Measurements from ENCODE around the gene NELL2. TPM values are rescaled to one million over a fixed set of nuclear protein-coding genes. Genes with fewer than 3 reads are reported as not detected.
"Not testable (repeated sequence)": the region's sequence is repeated elsewhere in the genome, so short reads cannot be mapped to it uniquely, and the experiment has no call there.

NELL2 gene
- total RNA-seq, 1 donor from 2014 or later: 11.5 TPM

GRCh38 chr12:44759289-44759688 lies 116.8 kb downstream of the NELL2 start:
- no peaks in the 10 kb centered on the region for H3K9me3 Mint-ChIP-seq
- H3K27ac Mint-ChIP-seq: no peak overlapping the region
- peaks cover 3% of the 10 kb centered on the region for H3K36me3 Mint-ChIP-seq (ENCODE audit: low read depth)
- H3K27me3 Mint-ChIP-seq (ENCODE audit: insufficient read depth): no peaks in the 10 kb centered on the region
- no peak for DNase-seq (ENCODE audit: low spot score)
- intact Hi-C loops (cut with micrococcal nuclease): no loop called here
- H3K4me1 Mint-ChIP-seq (ENCODE audit: low read depth): no peaks in the 10 kb centered on the region
- H3K4me3 Mint-ChIP-seq: no peak overlapping the region

- intact Hi-C loops (cut with micrococcal nuclease): no loop called here
- no peaks in the 10 kb centered on the region for H3K4me1 Mint-ChIP-seq (ENCODE audit: low read depth)
- no peak overlapping the region for H3K4me3 Mint-ChIP-seq
- H3K9me3 Mint-ChIP-seq: no peaks in the 10 kb centered on the region
- DNase-seq (ENCODE audit: low spot score): no peak
- H3K27me3 Mint-ChIP-seq (ENCODE audit: insufficient read depth): no peaks in the 10 kb centered on the region
- no peaks in the 10 kb centered on the region for H3K36me3 Mint-ChIP-seq (ENCODE audit: low read depth)
- H3K27ac Mint-ChIP-seq: no peak overlapping the region
Measured at GRCh38 chr12:44750468-44750867, 125.6 kb downstream of the NELL2 start.

- H3K27me3 Mint-ChIP-seq (ENCODE audit: insufficient read depth): no peaks in the 10 kb centered on the region
- H3K36me3 Mint-ChIP-seq (ENCODE audit: low read depth): no peaks in the 10 kb centered on the region
- DNase-seq (ENCODE audit: low spot score): no peak
- H3K4me3 Mint-ChIP-seq: no peak overlapping the region
- intact Hi-C loops (cut with micrococcal nuclease): no loop called here
- no peak overlapping the region for H3K27ac Mint-ChIP-seq
- H3K9me3 Mint-ChIP-seq: no peaks in the 10 kb centered on the region
- no peaks in the 10 kb centered on the region for H3K4me1 Mint-ChIP-seq (ENCODE audit: low read depth)
Measured at GRCh38 chr12:44749566-44749965, 126.5 kb downstream of the NELL2 start.

GRCh38 chr12:44748950-44749468 lies 127.1 kb downstream of the NELL2 start:
- H3K27ac Mint-ChIP-seq: no peak overlapping the region
- no peaks in the 10 kb centered on the region for H3K27me3 Mint-ChIP-seq (ENCODE audit: insufficient read depth)
- intact Hi-C loops (cut with micrococcal nuclease): no loop called here
- H3K4me3 Mint-ChIP-seq: no peak overlapping the region
- H3K36me3 Mint-ChIP-seq (ENCODE audit: low read depth): no peaks in the 10 kb centered on the region
- no peaks in the 10 kb centered on the region for H3K9me3 Mint-ChIP-seq
- H3K4me1 Mint-ChIP-seq (ENCODE audit: low read depth): no peaks in the 10 kb centered on the region
- no peak for DNase-seq (ENCODE audit: low spot score)

- H3K4me3 Mint-ChIP-seq; H3K36me3 Mint-ChIP-seq (ENCODE audit: low read depth); intact Hi-C loops (cut with micrococcal nuclease); DNase-seq (ENCODE audit: low spot score); H3K4me1 Mint-ChIP-seq (ENCODE audit: low read depth); H3K27ac Mint-ChIP-seq; H3K27me3 Mint-ChIP-seq (ENCODE audit: insufficient read depth); H3K9me3 Mint-ChIP-seq: not testable (repeated sequence)
Measured at GRCh38 chr12:44741292-44741980, 134.7 kb downstream of the NELL2 start.

GRCh38 chr12:44738051-44738450 lies 138.1 kb downstream of the NELL2 start:
- H3K27me3 Mint-ChIP-seq (ENCODE audit: insufficient read depth): no peaks in the 10 kb centered on the region
- peaks cover 3% of the 10 kb centered on the region for H3K36me3 Mint-ChIP-seq (ENCODE audit: low read depth)
- intact Hi-C loops (cut with micrococcal nuclease): no loop called here
- H3K4me1 Mint-ChIP-seq (ENCODE audit: low read depth): no peaks in the 10 kb centered on the region
- H3K4me3 Mint-ChIP-seq: no peak overlapping the region
- H3K27ac Mint-ChIP-seq: no peak overlapping the region
- no peak for DNase-seq (ENCODE audit: low spot score)
- peaks cover 12% of the 10 kb centered on the region for H3K9me3 Mint-ChIP-seq

- no peaks in the 10 kb centered on the region for H3K36me3 Mint-ChIP-seq (ENCODE audit: low read depth)
- no peak for DNase-seq (ENCODE audit: low spot score)
- H3K9me3 Mint-ChIP-seq: peaks cover 55% of the 10 kb centered on the region
- H3K27ac Mint-ChIP-seq: no peak overlapping the region
- no peaks in the 10 kb centered on the region for H3K27me3 Mint-ChIP-seq (ENCODE audit: insufficient read depth)
- H3K4me1 Mint-ChIP-seq (ENCODE audit: low read depth): no peaks in the 10 kb centered on the region
- intact Hi-C loops (cut with micrococcal nuclease): no loop called here
- H3K4me3 Mint-ChIP-seq: no peak overlapping the region
Measured at GRCh38 chr12:44728566-44728965, 147.5 kb downstream of the NELL2 start.

- no peaks in the 10 kb centered on the region for H3K4me1 Mint-ChIP-seq (ENCODE audit: low read depth)
- DNase-seq (ENCODE audit: low spot score): no peak
Measured at GRCh38 chr12:44720265-44720664, 155.8 kb downstream of the NELL2 start.

GRCh38 chr12:44717612-44718011 lies 158.5 kb downstream of the NELL2 start:
- Mint-ChIP-seq H3K9me3 (no peaks in the 10 kb centered on the region), H3K4me1 (ENCODE audit: low read depth) (no peaks in the 10 kb centered on the region), H3K4me3 (no peak overlapping the region), H3K27me3 (ENCODE audit: insufficient read depth) (no peaks in the 10 kb centered on the region), H3K27ac (no peak overlapping the region), H3K36me3 (ENCODE audit: low read depth) (no peaks in the 10 kb centered on the region)
- DNase-seq (ENCODE audit: low spot score): no peak
- intact Hi-C loops (cut with micrococcal nuclease): no loop called here

More at GRCh38 chr12:44720265-44720664, 155.8 kb downstream of the NELL2 start:
- Mint-ChIP-seq H3K4me3 (no peak overlapping the region), H3K36me3 (ENCODE audit: low read depth) (no peaks in the 10 kb centered on the region), H3K27ac (no peak overlapping the region), H3K27me3 (ENCODE audit: insufficient read depth) (no peaks in the 10 kb centered on the region), H3K9me3 (peaks cover 14% of the 10 kb centered on the region)
- intact Hi-C loops (cut with micrococcal nuclease): no loop called here

GRCh38 chr12:44716711-44717110 lies 159.4 kb downstream of the NELL2 start:
- Mint-ChIP-seq H3K4me3 (no peak overlapping the region), H3K4me1 (ENCODE audit: low read depth) (no peaks in the 10 kb centered on the region), H3K36me3 (ENCODE audit: low read depth) (no peaks in the 10 kb centered on the region), H3K27me3 (ENCODE audit: insufficient read depth) (no peaks in the 10 kb centered on the region), H3K27ac (no peak overlapping the region), H3K9me3 (no peaks in the 10 kb centered on the region)
- intact Hi-C loops (cut with micrococcal nuclease): no loop called here
- no peak for DNase-seq (ENCODE audit: low spot score)

- H3K36me3 Mint-ChIP-seq (ENCODE audit: low read depth): no peaks in the 10 kb centered on the region
- intact Hi-C loops (cut with micrococcal nuclease): no loop called here
- no peak for DNase-seq (ENCODE audit: low spot score)
- no peak overlapping the region for H3K27ac Mint-ChIP-seq
- H3K4me1 Mint-ChIP-seq (ENCODE audit: low read depth): no peaks in the 10 kb centered on the region
- H3K9me3 Mint-ChIP-seq: no peaks in the 10 kb centered on the region
- H3K4me3 Mint-ChIP-seq: no peak overlapping the region
- no peaks in the 10 kb centered on the region for H3K27me3 Mint-ChIP-seq (ENCODE audit: insufficient read depth)
Measured at GRCh38 chr12:44711736-44712135, 164.4 kb downstream of the NELL2 start.

GRCh38 chr12:44709166-44709565 lies 166.9 kb downstream of the NELL2 start:
- no peaks in the 10 kb centered on the region for H3K36me3 Mint-ChIP-seq (ENCODE audit: low read depth)
- no peak overlapping the region for H3K27ac Mint-ChIP-seq
- H3K4me1 Mint-ChIP-seq (ENCODE audit: low read depth): no peaks in the 10 kb centered on the region
- no peak overlapping the region for H3K4me3 Mint-ChIP-seq
- intact Hi-C loops (cut with micrococcal nuclease): no loop called here
- H3K27me3 Mint-ChIP-seq (ENCODE audit: insufficient read depth): no peaks in the 10 kb centered on the region
- DNase-seq (ENCODE audit: low spot score): no peak
- no peaks in the 10 kb centered on the region for H3K9me3 Mint-ChIP-seq

GRCh38 chr12:44708218-44708617 lies 167.9 kb downstream of the NELL2 start:
- no peaks in the 10 kb centered on the region for H3K9me3 Mint-ChIP-seq
- no peaks in the 10 kb centered on the region for H3K27me3 Mint-ChIP-seq (ENCODE audit: insufficient read depth)
- H3K36me3 Mint-ChIP-seq (ENCODE audit: low read depth): no peaks in the 10 kb centered on the region
- DNase-seq (ENCODE audit: low spot score): no peak
- intact Hi-C loops (cut with micrococcal nuclease): no loop called here
- no peaks in the 10 kb centered on the region for H3K4me1 Mint-ChIP-seq (ENCODE audit: low read depth)
- H3K4me3 Mint-ChIP-seq: no peak overlapping the region
- no peak overlapping the region for H3K27ac Mint-ChIP-seq
